Endothelial cell of umbilical vein (primary cell): ENCODE measurements around the gene RGSL1. TPM values are rescaled to one million over a fixed set of nuclear protein-coding genes. Genes with fewer than 3 reads are reported as not detected.

Source experiments
- BruUV-seq: library from RNA; stranded (reverse); fragments of 400-500 nt; replicated peaks from 2 replicates; lab custom pipeline; 2021; lab: Mats Ljungman, UMichigan
- CTCF ChIA-PET: fragments of 300-600, 350-600 bp; sonication (Branson Sonifier 250); formaldehyde crosslinking; loops from one replicate; lab custom pipeline; 2021; ENCODE audit warnings: antibody characterized with exemption, inconsistent platforms; lab: Charles Lee
- POLR2A ChIA-PET: fragments of 300-600, 350-600 bp; sonication (Branson Sonifier 250); formaldehyde crosslinking; loops from one replicate; lab custom pipeline; 2021; ENCODE audit warnings: antibody characterized with exemption, inconsistent platforms; lab: Charles Lee
- DNase-seq: peaks from one replicate; pipeline ENCODE4 v3.0.0-alpha.2; 2011; ENCODE audit warnings: low read depth, low spot score
- FAIRE-seq: peaks from 2 replicates; lab custom pipeline; 2011; peaks lifted over from hg19 to GRCh38; lab: Jason Lieb, UNC
- H2AFZ ChIP-seq: 2 replicates; pipeline ENCODE4 v1.6.0; 2012; ENCODE audit warnings: low read depth, low read length, control low read depth, inconsistent platforms
- H3K27ac ChIP-seq: 2 replicates; pipeline ENCODE4 v1.5.1; 2011; ENCODE audit warnings: low read depth, mild to moderate bottlenecking, control low read depth, low read length, moderate library complexity; ENCODE audit not compliant: insufficient read depth
- H3K27me3 ChIP-seq, 2 experiments: 2 replicates each; pipeline versions ENCODE4 v1.6.0 to v1.6.1; 2011; ENCODE audit warnings: low read length in 2 of 2, mixed read lengths in 1 of 2; ENCODE audit not compliant: control insufficient read depth in 2 of 2, insufficient read depth in 2 of 2
- H3K36me3 ChIP-seq, 2 experiments: 2 replicates in 1 of 2; 3 replicates in 1 of 2; pipeline ENCODE4 v1.5.1; 2011; ENCODE audit warnings: low read length in 2 of 2, mild to moderate bottlenecking in 1 of 2, moderate library complexity in 1 of 2; ENCODE audit not compliant: control insufficient read depth in 2 of 2, insufficient read depth in 2 of 2; ENCODE audit errors: extremely low read depth in 1 of 2
- H3K4me1 ChIP-seq: 3 replicates; pipeline ENCODE4 v1.5.1; 2011; ENCODE audit warnings: mild to moderate bottlenecking, low read length; ENCODE audit not compliant: control insufficient read depth, insufficient read depth; ENCODE audit errors: extremely low read depth
- H3K4me2 ChIP-seq: 2 replicates; pipeline ENCODE4 v1.6.1; 2011; ENCODE audit warnings: low read length, control low read depth, mixed read lengths; ENCODE audit not compliant: insufficient read depth
- H3K4me3 ChIP-seq, 3 experiments: fragments of 200-600 bp in 1 of 3; sonication (generic), shearing (Covaris generic) in 1 of 3; replicated peaks in 1 of 3; 2 replicates each; pipeline ENCODE4 v1.5.1; 2011 to 2016; ENCODE audit warnings: control low read depth in 3 of 3, low read length in 3 of 3, mild to moderate bottlenecking in 2 of 3, inconsistent platforms in 1 of 3, low read depth in 1 of 3, moderate library complexity in 1 of 3; ENCODE audit not compliant: insufficient read depth in 1 of 3
- H3K79me2 ChIP-seq: 2 replicates; pipeline ENCODE4 v1.6.0; 2012; ENCODE audit warnings: low read length, inconsistent platforms; ENCODE audit not compliant: control insufficient read depth, insufficient read depth
- H3K9ac ChIP-seq: replicated peaks from 2 replicates; pipeline ENCODE3; 2011; ENCODE audit warnings: low read length, control low read depth; ENCODE audit not compliant: insufficient read depth; ENCODE audit errors: extremely low read depth
- H3K9me1 ChIP-seq: replicated peaks from 3 replicates; pipeline ENCODE4 v1.6.0; 2011; ENCODE audit warnings: mild to moderate bottlenecking, low read length; ENCODE audit not compliant: control insufficient read depth, insufficient read depth; ENCODE audit errors: extremely low read depth
- H3K9me3 ChIP-seq: replicated peaks from 2 replicates; pipeline ENCODE4 v1.5.1; 2012; ENCODE audit warnings: low read length, inconsistent platforms; ENCODE audit not compliant: control insufficient read depth, insufficient read depth
- H4K20me1 ChIP-seq: replicated peaks from 2 replicates; pipeline ENCODE3; 2011; ENCODE audit warnings: mild to moderate bottlenecking, low read length; ENCODE audit not compliant: control insufficient read depth, insufficient read depth; ENCODE audit errors: extremely low read depth
- CTCF ChIP-seq, 2 donors: IDR thresholded peaks; 1 replicate in 1 of 2; 2 replicates in 1 of 2; pipeline ENCODE4 v1.5.1; 2011; ENCODE audit warnings: low read length in 2 of 2, mild to moderate bottlenecking in 2 of 2, moderate library complexity in 2 of 2, control low read depth in 1 of 2, inconsistent platforms in 1 of 2, low read depth in 1 of 2; ENCODE audit not compliant: insufficient read depth in 1 of 2; ENCODE audit errors: extremely low read depth in 1 of 2
- EZH2 ChIP-seq: IDR thresholded peaks from 2 replicates; pipeline ENCODE4 v1.6.1; 2012; ENCODE audit warnings: borderline replicate concordance, low read depth, mild to moderate bottlenecking, moderate library complexity, low read length, inconsistent platforms; ENCODE audit not compliant: severe bottlenecking
- FOS ChIP-seq: IDR thresholded peaks from 2 replicates; pipeline ENCODE4 v1.6.1; 2011; ENCODE audit warnings: mild to moderate bottlenecking, low read length, moderate library complexity, borderline replicate concordance; ENCODE audit not compliant: insufficient read depth
- GATA2 ChIP-seq: IDR thresholded peaks from 2 replicates; pipeline ENCODE4 v1.7.0; 2011; ENCODE audit warnings: low read depth, mild to moderate bottlenecking, moderate library complexity, mixed read lengths, low read length; ENCODE audit not compliant: insufficient read length, insufficient read depth
- MYC ChIP-seq: IDR thresholded peaks from one replicate; pipeline ENCODE4 v1.6.1; 2011; ENCODE audit warnings: mild to moderate bottlenecking, low read depth, low read length
- dilution Hi-C: fragments of 300-500 bp; cut with MboI; formaldehyde crosslinking; loops from one replicate; pipeline ENCODE4 v1.15.0; 2019; ENCODE audit warnings: low sequenced_read_pairs; ENCODE audit not compliant: extremely low pct_ligation_motif_present
- intact Hi-C: fragments of 100-400 bp; cut with micrococcal nuclease; formaldehyde crosslinking; loops from one replicate; pipeline ENCODE4 v1.10.0; 2022
- polyA plus RNA-seq, 4 experiments: library from polyadenylated mRNA; depleted of rRNA in 3 of 4; stranded (reverse) in 3 of 4; unstranded in 1 of 4; fragments of >200 nt; gene quantifications; 2 replicates each; pipeline versions ENCODE4 v1.2.1 to v1.2.3, GENCODE V29; 2011 to 2012; ENCODE audit warnings: missing spikeins in 1 of 4
- total RNA-seq: library from RNA; stranded (reverse); gene quantifications from 2 replicates; pipeline ENCODE4 v1.2.3, GENCODE V29; 2021

RGSL1 gene
- total and polyA plus RNA-seq, 2 donors (not counting 3 experiments of a cell fraction or from before 2014, with no cell fraction given): not detected

DNA sequence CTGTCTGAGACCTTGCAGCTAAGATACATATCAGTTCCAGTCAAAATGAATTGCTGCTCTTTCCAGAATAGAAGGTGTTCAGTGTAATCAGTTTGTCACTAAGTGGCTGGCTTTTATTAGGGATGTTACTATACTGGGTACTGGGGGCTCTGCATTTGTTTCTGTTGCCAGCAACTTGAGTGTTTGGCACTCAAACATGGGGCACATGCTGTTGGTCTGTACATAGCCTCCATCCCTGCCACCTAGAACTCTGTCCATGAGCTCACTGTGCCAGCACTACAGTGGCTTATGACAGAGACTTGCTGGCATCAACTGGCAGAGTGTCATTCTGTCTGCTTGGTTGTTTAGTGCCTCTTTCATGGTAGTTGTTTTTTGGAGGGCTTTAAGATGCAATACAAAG, 45.1 kb downstream of the RGSL1 start:
- H3K4me2 ChIP-seq: no peak overlapping the region
- FAIRE-seq: no peak
- TF ChIP-seq EZH2 (no peak), GATA2 (no peak), MYC (no peak), FOS (no peak), CTCF (IDR thresholded peaks at IDR 0.05; ENCODE audit: extremely low read depth in 1 of 2, insufficient read depth in 1 of 2, low read depth in 1 of 2, low read length in 2 of 2) (no peak)
- intact Hi-C loops: no loop called here
- no peaks in the 10 kb centered on the region for H3K9me1 ChIP-seq
- CTCF ChIA-PET: no interaction called here
- H3K27ac ChIP-seq: no peak overlapping the region
- no peak overlapping the region for H3K4me3 ChIP-seq
- no peak overlapping the region for H2AFZ ChIP-seq
- no peaks in the 10 kb centered on the region for H3K79me2 ChIP-seq
- POLR2A ChIA-PET: no interaction called here
- H3K36me3 ChIP-seq: no peaks in the 10 kb centered on the region
- no peak for DNase-seq
- no peak overlapping the region for H3K9ac ChIP-seq
- no TSS peak for BruUV-seq
- no peaks in the 10 kb centered on the region for H4K20me1 ChIP-seq
- no peaks in the 10 kb centered on the region for H3K27me3 ChIP-seq
- H3K4me1 ChIP-seq: no peaks in the 10 kb centered on the region
- no peaks in the 10 kb centered on the region for H3K9me3 ChIP-seq
- dilution Hi-C loops: no loop called here

DNA sequence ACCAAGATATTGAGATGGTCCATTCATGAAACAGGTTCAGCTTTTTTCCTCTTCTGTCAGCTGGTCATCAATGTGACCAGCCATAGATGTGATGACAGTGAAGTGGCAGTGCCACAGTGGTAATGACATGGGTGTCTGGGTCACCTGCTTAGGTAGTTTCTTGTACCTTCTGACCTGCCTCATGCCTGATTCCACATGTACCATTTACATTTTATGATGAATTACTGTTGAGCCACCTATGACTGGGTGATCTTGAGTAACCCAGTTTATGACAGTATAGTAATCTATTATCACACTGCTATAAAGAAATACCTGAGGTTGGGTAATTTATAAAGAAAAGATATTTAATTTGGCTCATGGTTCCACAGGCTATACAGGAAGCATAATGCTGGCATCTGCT, 45.7 kb downstream of the RGSL1 start:
- intact Hi-C loops (no loop called here), dilution Hi-C loops (no loop called here)
- no peaks in the 10 kb centered on the region for H3K79me2 ChIP-seq
- no peaks in the 10 kb centered on the region for H3K27me3 ChIP-seq
- ChIA-PET CTCF (no interaction called here), POLR2A (no interaction called here)
- TF ChIP-seq MYC: no peak
- no peaks in the 10 kb centered on the region for H3K9me3 ChIP-seq
- H3K27ac ChIP-seq: no peak overlapping the region
- no peak overlapping the region for H3K4me3 ChIP-seq
- H3K4me2 ChIP-seq: no peak overlapping the region
- DNase-seq: no peak
- BruUV-seq: no TSS peak
- H3K9ac ChIP-seq: no peak overlapping the region
- no peaks in the 10 kb centered on the region for H3K36me3 ChIP-seq
- no peaks in the 10 kb centered on the region for H3K9me1 ChIP-seq
- H4K20me1 ChIP-seq: no peaks in the 10 kb centered on the region
- no peaks in the 10 kb centered on the region for H3K4me1 ChIP-seq
- no peak for FAIRE-seq
- H2AFZ ChIP-seq: no peak overlapping the region
